ENCODE results near the gene MAPRE3.
"Not testable (repeated sequence)": the region's sequence is repeated elsewhere in the genome, so short reads cannot be mapped to it uniquely, and the experiment has no call there.

The MAPRE3 gene

GRCh38 chr2:26970244-26970927, at the start of gene MAPRE3:
TSS of gene MAPRE3 (plus strand) at chr2:26970637. CDS start at chr2:27022219, 51,582 bp downstream.
- DNase-seq: peak; percentile 74 to 90 (median 80)

- DNase-seq: no peak
These were observed 49.1 kb upstream of the MAPRE3 start for GRCh38 chr2:26921323-26921722.

- peak; percentile 2 to 30 (median 6) for DNase-seq
These were observed 47.8 kb upstream of the MAPRE3 start for GRCh38 chr2:26922405-26923188.

GRCh38 chr2:26923189-26923466, 47.3 kb upstream of the MAPRE3 start:
- DNase-seq: not testable (repeated sequence)

- DNase-seq: no peak
These were observed 45.7 kb upstream of the MAPRE3 start for GRCh38 chr2:26924731-26925099.

GRCh38 chr2:26925100-26925791, 45.2 kb upstream of the MAPRE3 start:
- DNase-seq: no peak

DNA sequence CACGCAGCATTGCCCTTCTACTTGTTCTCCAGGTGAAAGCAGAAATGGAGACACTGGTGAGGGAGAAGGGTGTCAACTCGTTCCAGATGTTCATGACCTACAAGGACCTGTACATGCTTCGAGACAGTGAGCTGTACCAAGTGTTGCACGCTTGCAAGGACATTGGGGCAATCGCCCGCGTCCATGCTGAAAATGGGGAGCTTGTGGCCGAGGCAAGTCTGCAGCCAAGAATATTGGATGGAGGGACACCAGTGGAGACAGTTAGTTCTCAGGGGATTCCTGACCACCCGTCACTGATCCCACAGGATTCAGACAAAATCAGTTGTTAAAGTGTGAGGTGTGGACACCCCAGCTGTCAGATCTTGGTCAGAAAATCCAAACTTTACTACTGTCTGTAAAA, 43.2 kb upstream of the MAPRE3 start:
- DNase-seq: no peak

DNA sequence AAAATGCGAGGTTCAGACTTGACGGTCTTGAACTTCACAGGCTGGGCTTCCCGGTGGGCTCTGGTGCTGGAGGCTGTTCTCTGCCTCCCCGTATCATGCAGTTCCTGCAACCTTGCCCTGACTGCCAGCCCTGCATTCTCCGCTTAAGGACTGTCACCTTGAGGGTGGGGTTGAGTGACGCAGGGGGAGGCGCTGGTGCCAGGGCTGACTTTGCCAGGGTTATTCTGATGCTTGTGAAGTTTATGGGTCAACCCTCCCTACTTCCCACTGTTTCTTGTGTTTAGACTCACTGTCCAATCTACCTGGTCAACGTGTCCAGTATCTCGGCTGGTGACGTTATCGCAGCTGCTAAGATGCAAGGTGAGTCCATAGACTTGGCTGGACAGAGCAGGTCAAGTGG, 37.5 kb upstream of the MAPRE3 start:
- no peak for DNase-seq

DNA sequence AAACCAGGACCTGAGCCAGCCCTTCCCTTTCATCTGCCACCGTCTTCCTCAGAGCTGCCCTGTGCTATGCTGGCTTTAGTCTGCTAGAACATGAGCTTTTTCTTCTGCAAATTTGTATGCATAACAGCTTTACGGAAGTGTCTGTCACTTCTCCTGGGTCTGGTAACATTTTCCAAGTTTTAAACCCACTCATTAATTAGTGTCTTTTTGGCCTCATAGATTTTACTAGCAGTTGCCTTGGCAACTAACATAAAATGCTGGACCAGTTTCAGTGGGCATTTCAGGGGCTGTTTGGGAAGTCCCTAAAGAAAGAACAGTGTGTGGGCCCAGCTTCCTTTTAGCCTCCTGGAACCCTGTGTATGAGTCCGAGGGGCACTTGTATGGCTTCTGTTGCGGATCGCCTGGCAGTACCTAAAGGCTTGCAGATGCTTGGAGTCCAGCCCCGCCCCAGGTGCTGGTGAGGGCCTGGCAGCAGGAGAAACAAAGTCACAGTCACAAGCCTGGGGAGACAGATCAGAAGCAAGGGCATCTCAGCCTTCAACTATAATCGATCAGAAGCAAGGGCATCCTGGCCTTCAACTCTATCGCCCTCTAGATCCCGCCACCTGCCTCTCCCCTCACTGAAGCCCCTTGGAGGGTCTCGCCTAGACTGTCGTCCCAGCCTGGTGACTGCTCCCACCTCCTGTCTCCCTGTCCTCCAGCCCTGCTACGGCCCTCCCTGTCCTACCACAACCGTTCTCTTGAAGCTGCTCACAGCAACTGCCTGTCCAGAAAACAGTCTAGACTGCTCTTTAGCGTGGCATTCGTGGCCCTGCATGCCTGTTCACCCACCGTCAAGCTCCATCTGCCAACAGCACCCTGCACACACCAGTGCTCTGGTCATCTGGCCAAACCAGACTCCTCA, 36.8 kb upstream of the MAPRE3 start:
- no peak for DNase-seq

- DNase-seq: no peak
These were observed 36.1 kb upstream of the MAPRE3 start for GRCh38 chr2:26934335-26934724.

DNA sequence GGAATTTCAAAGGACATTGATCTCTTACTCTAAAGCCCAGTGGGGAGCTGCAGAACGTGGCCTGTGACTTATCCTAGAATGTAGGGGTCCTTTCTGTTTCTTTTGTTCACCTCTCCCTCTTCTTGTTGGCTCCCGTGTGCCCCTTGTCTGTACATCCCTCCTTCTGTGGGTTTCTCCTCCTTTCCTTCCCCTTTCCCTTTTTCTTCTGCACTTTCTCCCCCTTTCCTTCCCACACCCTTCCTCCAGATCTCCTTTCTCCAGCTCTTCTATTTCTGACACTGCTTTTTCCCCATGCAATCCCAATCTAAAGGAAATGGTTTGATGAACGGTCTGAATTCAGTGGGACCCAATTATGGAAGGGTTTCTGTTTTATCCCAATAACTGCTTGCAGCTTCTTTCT, 35.5 kb upstream of the MAPRE3 start:
- no peak for DNase-seq

DNA sequence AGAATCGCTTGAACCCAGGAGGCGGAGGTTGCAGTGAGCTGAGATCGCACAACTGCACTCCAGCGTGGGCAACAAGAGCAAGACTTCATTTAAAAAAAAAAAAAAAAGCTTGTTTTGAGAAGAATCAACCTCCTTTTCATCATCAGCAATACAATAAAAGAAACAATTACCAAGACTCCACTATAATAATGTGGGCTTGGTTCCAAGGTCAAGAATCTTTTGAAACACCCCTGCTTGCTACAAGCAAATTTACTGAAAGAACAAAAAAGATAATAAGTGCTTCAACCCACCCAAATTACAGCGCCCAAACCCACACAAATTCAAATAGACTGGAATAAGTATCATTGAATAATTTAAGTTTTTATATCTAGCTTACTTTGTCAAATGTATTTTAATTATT, 33.6 kb upstream of the MAPRE3 start:
- no peak for DNase-seq

GRCh38 chr2:26938399-26939118, 31.9 kb upstream of the MAPRE3 start:
- DNase-seq: no peak

DNA sequence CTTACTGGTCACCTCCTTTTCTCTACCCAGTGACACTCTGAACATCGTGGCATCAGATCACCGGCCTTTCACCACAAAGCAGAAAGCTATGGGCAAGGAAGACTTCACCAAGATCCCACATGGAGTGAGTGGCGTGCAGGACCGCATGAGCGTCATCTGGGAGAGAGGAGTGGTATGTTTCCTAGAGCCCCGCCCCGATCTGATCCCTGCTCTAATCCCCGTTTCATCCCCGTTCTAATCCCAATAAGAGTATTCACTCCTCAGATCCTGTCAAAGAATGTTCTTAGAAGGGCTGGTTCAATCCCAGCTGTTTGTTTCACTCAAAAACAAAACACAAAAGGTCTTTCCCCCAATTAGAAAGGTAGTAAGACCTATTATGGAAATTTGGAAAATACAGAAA, 30.4 kb upstream of the MAPRE3 start:
- DNase-seq: no peak

- no peak for DNase-seq
These were observed 29.0 kb upstream of the MAPRE3 start for GRCh38 chr2:26941486-26941885.

DNA sequence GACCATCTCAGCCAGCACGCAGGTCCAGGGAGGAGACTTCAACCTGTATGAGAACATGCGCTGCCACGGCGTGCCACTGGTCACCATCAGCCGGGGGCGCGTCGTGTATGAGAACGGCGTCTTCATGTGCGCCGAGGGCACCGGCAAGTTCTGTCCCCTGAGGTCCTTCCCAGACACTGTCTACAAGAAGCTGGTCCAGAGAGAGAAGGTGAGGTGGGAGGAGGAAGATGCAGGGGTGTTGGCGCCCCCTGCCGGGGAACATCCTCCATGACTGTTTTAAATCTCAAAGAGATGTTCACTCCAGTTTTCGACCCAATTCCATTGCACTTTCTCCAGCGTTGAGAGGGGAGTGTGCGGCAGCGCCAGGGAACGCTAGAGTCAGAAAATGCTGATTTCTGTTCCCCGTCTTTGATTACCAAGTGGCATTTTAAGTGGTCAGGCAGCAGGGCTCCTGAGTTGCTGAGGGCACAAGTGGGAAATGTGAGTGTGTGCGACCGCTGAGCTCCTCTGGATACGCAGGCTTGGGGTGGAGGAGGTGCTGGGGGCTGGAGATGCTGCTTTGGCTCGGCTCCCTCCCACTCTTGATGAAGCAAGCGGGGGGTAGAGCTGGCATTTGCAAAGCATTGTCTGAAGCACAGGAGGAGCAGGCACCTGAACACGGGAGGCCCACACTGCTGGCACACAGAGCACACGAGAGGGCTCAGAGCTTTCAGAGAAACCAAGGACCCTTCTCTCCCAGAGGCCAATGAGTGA, 27.7 kb upstream of the MAPRE3 start:
- DNase-seq: peak; percentile 13 to 76 (median 50)

DNA sequence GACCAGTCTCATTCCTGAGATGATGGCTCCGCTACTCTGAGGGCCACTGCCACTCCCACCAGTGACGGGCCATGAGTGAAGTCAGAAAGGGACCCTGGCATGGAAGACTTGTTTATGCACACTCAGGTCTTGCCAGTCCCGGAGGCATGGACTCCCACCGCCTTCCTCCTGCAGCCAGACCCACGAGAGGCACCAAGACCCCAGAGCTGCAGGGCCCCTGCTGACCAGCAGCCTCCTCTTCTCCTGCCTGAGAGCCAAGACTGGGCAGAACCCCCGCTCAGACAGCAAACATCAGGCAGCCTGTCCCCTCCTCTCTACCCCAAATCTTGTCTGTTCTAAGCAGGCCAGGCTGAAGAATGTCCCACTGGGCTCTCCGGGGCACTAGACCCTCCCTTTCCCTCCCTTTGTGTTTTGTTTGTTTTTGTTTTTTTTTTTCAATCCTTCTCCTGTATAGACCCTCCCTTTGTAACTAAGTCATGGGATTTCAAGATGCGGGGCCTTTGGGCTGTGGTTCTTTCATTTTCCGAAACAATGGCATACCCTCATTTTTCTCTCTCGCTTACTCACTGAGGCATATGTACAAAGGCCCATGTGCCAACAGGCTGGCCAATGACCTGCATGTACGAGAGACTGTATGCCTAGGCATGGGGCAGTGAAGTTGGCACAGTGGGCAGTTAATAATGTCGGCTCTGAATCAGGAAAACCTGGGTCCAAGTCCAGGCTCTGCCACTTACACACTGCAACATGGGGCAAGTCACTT, 24.3 kb upstream of the MAPRE3 start:
- DNase-seq: no peak

- DNase-seq: no peak
These were observed 23.3 kb upstream of the MAPRE3 start for GRCh38 chr2:26946841-26947784.

DNA sequence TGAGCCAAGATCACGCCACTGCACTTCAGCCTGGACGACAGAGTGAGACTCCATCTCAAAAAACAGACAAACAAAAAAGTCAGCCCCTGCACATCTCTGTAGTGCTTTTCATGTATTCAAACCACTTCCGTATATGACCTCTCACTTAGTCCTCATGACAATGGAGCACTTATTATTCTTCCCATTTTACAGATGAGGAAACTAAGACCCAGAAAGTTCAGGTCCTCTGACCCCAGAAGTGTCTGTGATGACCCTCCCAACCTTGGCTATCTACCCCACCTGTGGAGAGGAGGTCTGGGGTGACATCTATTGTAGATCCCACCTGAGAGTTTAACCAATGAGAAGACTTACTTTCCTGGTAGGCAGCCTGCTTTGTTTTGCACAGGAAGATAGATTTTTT, 21.6 kb upstream of the MAPRE3 start:
- DNase-seq: no peak

DNA sequence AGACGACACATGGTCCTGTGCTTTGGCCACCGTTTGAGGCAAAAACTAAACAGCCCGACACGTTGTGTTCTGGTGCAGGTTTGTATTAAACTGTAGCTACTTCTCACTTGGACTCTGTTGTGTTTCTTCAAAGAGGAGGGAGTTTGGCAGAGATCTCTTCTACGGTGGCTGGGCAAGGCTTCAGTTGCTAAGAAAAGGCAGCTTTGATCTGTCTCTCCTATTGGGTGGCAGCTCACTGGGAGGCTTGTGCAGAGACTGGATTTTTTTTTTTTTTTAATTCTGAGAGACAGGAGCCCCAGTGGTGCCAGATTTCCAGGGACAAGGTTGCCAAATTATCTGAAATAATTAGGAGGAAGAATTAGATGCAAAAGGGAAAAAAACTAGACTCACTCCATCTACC, 20.2 kb upstream of the MAPRE3 start:
- DNase-seq: no peak
